Astrocyte (in vitro differentiated cells and primary cell): Measurements from ENCODE around the gene NAT9.

Experiments
- CTCF ChIP-seq: IDR thresholded peaks from 2 replicates; pipeline ENCODE4 v1.5.1; 2011; ENCODE audit warnings: low read depth, mild to moderate bottlenecking, inconsistent platforms, low read length, moderate library complexity; ENCODE audit not compliant: insufficient read depth
- EZH2 ChIP-seq: IDR thresholded peaks from 2 replicates; pipeline ENCODE4 v1.6.1; 2012; ENCODE audit warnings: mild to moderate bottlenecking, low read length, inconsistent platforms; ENCODE audit not compliant: insufficient read depth

- TF ChIP-seq CTCF, result no peak
- TF ChIP-seq EZH2, result no peak
Measured at GRCh38 chr17:74799097-74799496, 23.0 kb upstream of the NAT9 start.
